Measurements from ENCODE around the gene CAMSAP1. TPM values are rescaled to one million over a fixed set of nuclear protein-coding genes. Genes with fewer than 3 reads are reported as not detected.

Gene CAMSAP1
- total and polyA plus RNA-seq, 2 donors from 2014 or later = 3.3 to 38.6 TPM

GRCh38 chr9:135763716-135764446 lies 143.5 kb downstream of the CAMSAP1 start:
- no peaks in the 10 kb centered on the region for H3K27me3 ChIP-seq (ENCODE audit: control insufficient read depth, insufficient read depth, low read length)
- no peaks in the 10 kb centered on the region for H3K4me1 ChIP-seq (ENCODE audit: control insufficient read depth in 2 of 3, insufficient read depth in 2 of 3, low read depth in 1 of 3, low read length in 3 of 3)
- no peak overlapping the region for H3K9ac ChIP-seq (ENCODE audit: low read length in 3 of 3)
- no peaks in the 10 kb centered on the region for H3K36me3 ChIP-seq (ENCODE audit: control insufficient read depth in 2 of 3, insufficient read depth in 3 of 3, low read length in 3 of 3)
- intact Hi-C loops (cut with DNase I) = no loop called here
- no peak overlapping the region for H3K27ac ChIP-seq (ENCODE audit: low read depth in 2 of 2, low read length in 2 of 2)
- no peak for TF ChIP-seq CTCF (IDR thresholded peaks at IDR 0.05; ENCODE audit: borderline replicate concordance, extremely low read depth, insufficient read depth)
- FAIRE-seq (no peak), DNase-seq (no peak)
- no peak overlapping the region for H3K4me3 ChIP-seq (ENCODE audit: low read length in 3 of 3)
- H3K9me3 ChIP-seq (ENCODE audit: control insufficient read depth in 2 of 3, insufficient read depth in 1 of 3, low read length in 3 of 3) = peaks cover 0 to 14% (median 0%) of the 10 kb centered on the region in 3 donors

GRCh38 chr9:135762921-135763320 lies 144.4 kb downstream of the CAMSAP1 start:
- Histone ChIP-seq H3K4me1 (ENCODE audit: control insufficient read depth in 2 of 3, insufficient read depth in 2 of 3, low read depth in 1 of 3, low read length in 3 of 3) (no peaks in the 10 kb centered on the region), H3K27ac (ENCODE audit: low read depth in 2 of 2, low read length in 2 of 2) (no peak overlapping the region), H3K9me3 (ENCODE audit: control insufficient read depth in 2 of 3, insufficient read depth in 1 of 3, low read length in 3 of 3) (peaks cover 0 to 14% (median 0%) of the 10 kb centered on the region in 3 donors), H3K27me3 (ENCODE audit: control insufficient read depth, insufficient read depth, low read length) (no peaks in the 10 kb centered on the region), H3K4me3 (ENCODE audit: low read length in 3 of 3) (no peak overlapping the region), H3K9ac (ENCODE audit: low read length in 3 of 3) (no peak overlapping the region), H3K36me3 (ENCODE audit: control insufficient read depth in 2 of 3, insufficient read depth in 3 of 3, low read length in 3 of 3) (no peaks in the 10 kb centered on the region)
- DNase-seq (no peak), FAIRE-seq (no peak)
- no peak for TF ChIP-seq CTCF (IDR thresholded peaks at IDR 0.05; ENCODE audit: borderline replicate concordance, extremely low read depth, insufficient read depth)
- intact Hi-C loops (cut with DNase I) = no loop called here

GRCh38 chr9:135761845-135762168 lies 145.5 kb downstream of the CAMSAP1 start:
- TF ChIP-seq CTCF (IDR thresholded peaks at IDR 0.05; ENCODE audit: borderline replicate concordance, extremely low read depth, insufficient read depth) = no peak
- Histone ChIP-seq H3K9ac (ENCODE audit: low read length in 3 of 3) (no peak overlapping the region), H3K27ac (ENCODE audit: low read depth in 2 of 2, low read length in 2 of 2) (no peak overlapping the region), H3K4me3 (ENCODE audit: low read length in 3 of 3) (no peak overlapping the region), H3K4me1 (ENCODE audit: control insufficient read depth in 2 of 3, insufficient read depth in 2 of 3, low read depth in 1 of 3, low read length in 3 of 3) (no peaks in the 10 kb centered on the region), H3K9me3 (ENCODE audit: control insufficient read depth in 2 of 3, insufficient read depth in 1 of 3, low read length in 3 of 3) (peaks cover 0 to 13% (median 0%) of the 10 kb centered on the region in 3 donors), H3K36me3 (ENCODE audit: control insufficient read depth in 2 of 3, insufficient read depth in 3 of 3, low read length in 3 of 3) (no peaks in the 10 kb centered on the region), H3K27me3 (ENCODE audit: control insufficient read depth, insufficient read depth, low read length) (no peaks in the 10 kb centered on the region)
- intact Hi-C loops (cut with DNase I) = no loop called here
- no peak for FAIRE-seq
- DNase-seq = no peak
